Activated naive CD4-positive, alpha-beta T cell treated with anti-CD3 and anti-CD28 coated beads for 36 hours (primary cell): Measurements from ENCODE around the gene MBD6. TPM values are rescaled to one million over a fixed set of nuclear protein-coding genes. Genes with fewer than 3 reads are reported as not detected.
"Not testable (repeated sequence)": the region's sequence is repeated elsewhere in the genome, so short reads cannot be mapped to it uniquely, and the experiment has no call there.

ENCODE experiments used
- CTCF ChIA-PET: fragments of 350-600 bp; sonication (Branson Sonifier 250); formaldehyde crosslinking; loops from one replicate; lab custom pipeline; 2021; ENCODE audit warnings: antibody characterized with exemption; lab: Charles Lee
- DNase-seq: peaks from one replicate; pipeline ENCODE4 v3.0.0-alpha.2; 2020
- H3K27ac Mint-ChIP-seq: one replicate; pipeline ENCODE4 v1.8.0; 2021; ENCODE audit warnings: mild to moderate bottlenecking, mixed read lengths
- H3K27me3 Mint-ChIP-seq: one replicate; pipeline ENCODE4 v1.8.0; 2021; ENCODE audit warnings: low read depth, mixed read lengths
- H3K36me3 Mint-ChIP-seq: one replicate; pipeline ENCODE4 v1.8.0; 2021; ENCODE audit warnings: low read depth, mixed read lengths
- H3K4me1 Mint-ChIP-seq: one replicate; pipeline ENCODE4 v1.8.0; 2021; ENCODE audit warnings: low read depth, mixed read lengths
- H3K4me3 Mint-ChIP-seq: one replicate; pipeline ENCODE4 v1.8.0; 2021; ENCODE audit warnings: mild to moderate bottlenecking, moderate library complexity, mixed read lengths
- H3K9me3 Mint-ChIP-seq: one replicate; pipeline ENCODE4 v1.8.0; 2021; ENCODE audit warnings: mixed read lengths
- intact Hi-C: fragments of 100-400 bp; cut with micrococcal nuclease; formaldehyde crosslinking; loops from one replicate; pipeline ENCODE4 v1.15.1; 2023
- total RNA-seq, 2 experiments: library from RNA; stranded (reverse); gene quantifications; one replicate each; pipeline ENCODE4 v1.2.3, GENCODE V29; 2021

The MBD6 gene
- total RNA-seq, 2 experiments from 2014 or later, result 43.5 to 45.5 TPM

- Mint-ChIP-seq H3K9me3 (no peaks in the 10 kb centered on the region), H3K4me3 (no peak overlapping the region), H3K27me3 (no peaks in the 10 kb centered on the region), H3K27ac (no peak overlapping the region), H3K4me1 (no peaks in the 10 kb centered on the region), H3K36me3 (no peaks in the 10 kb centered on the region)
- intact Hi-C loops, result no loop called here
- CTCF ChIA-PET, result no interaction called here
- no peak for DNase-seq
Measured at GRCh38 chr12:57560516-57560915, 37.9 kb downstream of the MBD6 start.

GRCh38 chr12:57561117-57561516 lies 38.5 kb downstream of the MBD6 start:
- H3K36me3 Mint-ChIP-seq, CTCF ChIA-PET, DNase-seq, H3K27me3 Mint-ChIP-seq, H3K27ac Mint-ChIP-seq, intact Hi-C loops, H3K9me3 Mint-ChIP-seq, H3K4me3 Mint-ChIP-seq, H3K4me1 Mint-ChIP-seq: not testable (repeated sequence)

DNA sequence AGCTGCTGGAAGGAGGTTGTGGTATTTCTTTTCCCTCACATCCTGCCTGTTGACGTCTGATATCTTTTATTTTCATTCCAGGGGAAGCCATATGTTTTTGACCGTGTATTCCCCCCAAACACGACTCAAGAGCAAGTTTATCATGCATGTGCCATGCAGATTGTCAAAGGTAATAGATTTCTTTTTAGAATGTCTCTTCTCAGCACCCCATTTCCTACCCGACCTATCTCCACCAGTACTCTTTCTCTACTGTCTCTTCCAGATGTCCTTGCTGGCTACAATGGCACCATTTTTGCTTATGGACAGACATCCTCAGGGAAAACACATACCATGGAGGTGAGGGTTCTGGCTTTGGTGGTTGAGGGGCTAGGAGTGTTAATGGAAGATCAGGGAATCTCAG lies 40.7 kb downstream of the MBD6 start:
- no peak overlapping the region for H3K27ac Mint-ChIP-seq
- intact Hi-C loops, result no loop called here
- H3K36me3 Mint-ChIP-seq, result no peaks in the 10 kb centered on the region
- H3K9me3 Mint-ChIP-seq, result no peaks in the 10 kb centered on the region
- no peaks in the 10 kb centered on the region for H3K27me3 Mint-ChIP-seq
- no peaks in the 10 kb centered on the region for H3K4me1 Mint-ChIP-seq
- DNase-seq, result no peak
- H3K4me3 Mint-ChIP-seq, result no peak overlapping the region
- CTCF ChIA-PET, result no interaction called here

DNA sequence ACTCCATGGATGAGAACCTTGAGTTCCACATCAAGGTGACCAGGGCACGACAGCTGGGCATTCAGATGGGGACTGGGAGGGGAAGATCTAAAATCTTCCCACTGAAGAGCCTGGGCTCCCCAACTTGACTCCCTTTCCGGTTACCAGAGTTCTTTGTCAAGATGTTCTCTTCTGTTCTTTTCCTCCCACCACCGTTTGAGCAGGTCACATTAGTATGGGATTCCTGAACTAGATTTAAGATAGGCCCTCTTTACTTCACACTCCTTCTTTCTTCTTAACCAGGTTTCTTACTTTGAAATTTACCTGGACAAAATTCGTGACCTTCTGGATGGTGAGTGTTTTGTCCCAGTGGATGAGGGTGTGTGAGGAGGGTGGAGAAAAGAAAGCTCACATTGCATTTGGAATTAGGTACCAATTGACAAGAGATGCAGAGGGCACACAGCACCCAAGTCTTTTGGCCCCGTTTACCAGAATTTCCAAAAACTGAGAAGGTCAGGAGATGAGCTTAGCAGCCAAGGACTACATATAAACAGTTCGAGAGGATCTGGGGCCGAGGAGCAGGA lies 41.6 kb downstream of the MBD6 start:
- Mint-ChIP-seq H3K27me3 (no peaks in the 10 kb centered on the region), H3K27ac (no peak overlapping the region), H3K36me3 (no peaks in the 10 kb centered on the region), H3K4me3 (no peak overlapping the region), H3K9me3 (no peaks in the 10 kb centered on the region), H3K4me1 (no peaks in the 10 kb centered on the region)
- no peak for DNase-seq
- CTCF ChIA-PET, result interaction anchor here (0.6 kb wide), 1 partner anchor 144 kb away, joined by 3 read pairs; no protein-coding TSS in a partner anchor
- intact Hi-C loops, result no loop called here

DNA sequence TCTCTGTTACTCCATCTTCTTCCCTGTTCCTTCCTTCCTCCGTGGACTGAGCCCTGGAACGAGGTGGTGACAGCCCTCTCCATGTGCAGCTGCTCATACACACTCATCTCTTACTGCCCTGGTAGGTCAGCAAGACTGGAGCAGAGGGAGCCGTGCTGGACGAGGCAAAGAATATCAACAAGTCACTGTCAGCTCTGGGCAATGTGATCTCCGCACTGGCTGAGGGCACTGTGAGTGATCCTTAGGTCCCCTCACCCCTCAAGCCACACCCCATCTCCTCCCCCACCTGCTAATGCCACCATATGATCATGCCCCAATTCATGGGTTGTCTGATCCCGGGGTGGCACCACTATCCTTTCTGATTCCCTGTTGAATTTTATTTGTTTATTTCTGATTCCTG lies 46.2 kb downstream of the MBD6 start:
- H3K9me3 Mint-ChIP-seq, result no peaks in the 10 kb centered on the region
- no peaks in the 10 kb centered on the region for H3K36me3 Mint-ChIP-seq
- H3K27ac Mint-ChIP-seq, result no peak overlapping the region
- intact Hi-C loops, result no loop called here
- CTCF ChIA-PET, result interaction anchor here (0.9 to 2.6 kb wide), 2 partner anchors 16 to 113 kb away, joined by 4 to 10 read pairs; no protein-coding TSS in a partner anchor
- DNase-seq, result no peak
- no peak overlapping the region for H3K4me3 Mint-ChIP-seq
- H3K27me3 Mint-ChIP-seq, result no peaks in the 10 kb centered on the region
- H3K4me1 Mint-ChIP-seq, result no peaks in the 10 kb centered on the region

- intact Hi-C loops, result no loop called here
- no peak for DNase-seq
- H3K27me3 Mint-ChIP-seq, result no peaks in the 10 kb centered on the region
- H3K4me3 Mint-ChIP-seq, result no peak overlapping the region
- H3K27ac Mint-ChIP-seq, result no peak overlapping the region
- no peaks in the 10 kb centered on the region for H3K9me3 Mint-ChIP-seq
- H3K36me3 Mint-ChIP-seq, result no peaks in the 10 kb centered on the region
- CTCF ChIA-PET, result interaction anchor here (0.7 kb wide), 1 partner anchor 14 kb away, joined by 3 read pairs; no protein-coding TSS in a partner anchor
- H3K4me1 Mint-ChIP-seq, result no peaks in the 10 kb centered on the region
Measured at GRCh38 chr12:57569858-57570257, 47.2 kb downstream of the MBD6 start.

DNA sequence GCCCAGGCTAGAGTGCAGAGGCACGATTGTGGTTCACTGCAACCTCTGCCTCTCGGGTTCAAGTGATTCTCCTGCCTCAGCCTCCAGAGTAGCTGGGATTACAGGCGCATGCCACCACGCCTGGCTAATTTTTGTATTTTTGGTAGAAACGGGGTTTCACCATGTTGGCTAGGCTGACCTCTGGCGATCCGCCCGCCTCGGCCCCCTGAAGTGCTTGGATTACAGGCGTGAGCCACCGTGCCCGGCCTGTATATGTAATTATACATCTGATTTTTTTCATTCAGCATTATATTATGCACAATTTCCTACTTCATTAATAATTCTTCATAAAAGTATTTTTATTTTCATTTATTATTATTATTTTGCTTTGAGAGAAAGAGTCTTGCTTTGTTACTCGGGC lies 47.8 kb downstream of the MBD6 start:
- H3K4me3 Mint-ChIP-seq, intact Hi-C loops, H3K9me3 Mint-ChIP-seq, H3K27ac Mint-ChIP-seq, H3K36me3 Mint-ChIP-seq, H3K27me3 Mint-ChIP-seq, H3K4me1 Mint-ChIP-seq, DNase-seq: not testable (repeated sequence)
- CTCF ChIA-PET, result interaction anchor here (2.0 to 3.4 kb wide), 2 partner anchors 12 to 50 kb away, joined by 6 to 24 read pairs; no protein-coding TSS in a partner anchor

- H3K27ac Mint-ChIP-seq, result no peak overlapping the region
- intact Hi-C loops, result no loop called here
- no peaks in the 10 kb centered on the region for H3K36me3 Mint-ChIP-seq
- no peaks in the 10 kb centered on the region for H3K4me1 Mint-ChIP-seq
- no peaks in the 10 kb centered on the region for H3K27me3 Mint-ChIP-seq
- H3K4me3 Mint-ChIP-seq, result no peak overlapping the region
- no peak for DNase-seq
- CTCF ChIA-PET, result interaction anchor here (2.0 to 3.4 kb wide), 2 partner anchors 10 to 49 kb away, joined by 6 to 24 read pairs; no protein-coding TSS in a partner anchor
- no peaks in the 10 kb centered on the region for H3K9me3 Mint-ChIP-seq
Measured at GRCh38 chr12:57571926-57572762, 49.5 kb downstream of the MBD6 start.

DNA sequence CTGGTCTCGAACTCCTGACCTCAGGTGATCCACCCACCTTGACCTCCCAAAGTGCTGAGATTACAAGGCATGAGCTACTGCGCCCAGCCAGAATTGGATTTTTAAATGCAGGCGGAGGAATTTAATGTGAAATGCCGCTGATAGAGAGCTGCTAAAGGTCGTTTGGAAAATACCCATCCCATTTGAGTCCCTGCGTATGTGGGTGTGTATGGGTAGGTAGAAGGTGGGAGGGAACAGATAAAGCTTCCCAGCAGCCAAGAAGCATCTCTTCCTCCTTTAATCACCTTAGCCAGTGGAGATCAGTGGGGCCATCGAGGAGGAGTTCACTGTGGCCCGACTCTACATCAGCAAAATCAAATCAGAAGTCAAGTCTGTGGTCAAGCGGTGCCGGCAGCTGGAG lies 52.2 kb downstream of the MBD6 start:
- no peak overlapping the region for H3K27ac Mint-ChIP-seq
- no peaks in the 10 kb centered on the region for H3K4me1 Mint-ChIP-seq
- H3K27me3 Mint-ChIP-seq, result no peaks in the 10 kb centered on the region
- intact Hi-C loops, result no loop called here
- H3K36me3 Mint-ChIP-seq, result no peaks in the 10 kb centered on the region
- DNase-seq, result no peak
- no peak overlapping the region for H3K4me3 Mint-ChIP-seq
- CTCF ChIA-PET, result interaction anchor here (0.6 to 2.5 kb wide), 4 partner anchors 9 to 118 kb away, joined by 3 to 18 read pairs (median 7); no protein-coding TSS in a partner anchor
- no peaks in the 10 kb centered on the region for H3K9me3 Mint-ChIP-seq

GRCh38 chr12:57575771-57576612 lies 53.4 kb downstream of the MBD6 start:
- DNase-seq, result no peak
- intact Hi-C loops, result no loop called here
- Mint-ChIP-seq H3K4me1 (no peaks in the 10 kb centered on the region), H3K36me3 (no peaks in the 10 kb centered on the region), H3K4me3 (no peak overlapping the region), H3K27ac (no peak overlapping the region), H3K9me3 (no peaks in the 10 kb centered on the region), H3K27me3 (no peaks in the 10 kb centered on the region)
- CTCF ChIA-PET, result interaction anchor here (0.8 to 2.5 kb wide), 4 partner anchors 8 to 118 kb away, joined by 3 to 18 read pairs (median 5); no protein-coding TSS in a partner anchor

- CTCF ChIA-PET, result interaction anchor here (2.5 kb wide), 1 partner anchor 8 kb away, joined by 18 read pairs; no protein-coding TSS in a partner anchor
- intact Hi-C loops, result no loop called here
- Mint-ChIP-seq H3K9me3 (no peaks in the 10 kb centered on the region), H3K27ac (no peak overlapping the region), H3K4me3 (no peak overlapping the region), H3K27me3 (no peaks in the 10 kb centered on the region), H3K4me1 (no peaks in the 10 kb centered on the region), H3K36me3 (no peaks in the 10 kb centered on the region)
- DNase-seq, result no peak
Measured at GRCh38 chr12:57576613-57577160, 54.1 kb downstream of the MBD6 start.
